ENCODE measurements around the gene CPN1. TPM values are rescaled to one million over a fixed set of nuclear protein-coding genes. Genes with fewer than 3 reads are reported as not detected.

Gene CPN1
- total and polyA plus RNA-seq, 2 of the 8 experiments (the other 6 are each of a cell fraction or from before 2014, with no cell fraction given) = 0.15 to 0.20 TPM

DNA sequence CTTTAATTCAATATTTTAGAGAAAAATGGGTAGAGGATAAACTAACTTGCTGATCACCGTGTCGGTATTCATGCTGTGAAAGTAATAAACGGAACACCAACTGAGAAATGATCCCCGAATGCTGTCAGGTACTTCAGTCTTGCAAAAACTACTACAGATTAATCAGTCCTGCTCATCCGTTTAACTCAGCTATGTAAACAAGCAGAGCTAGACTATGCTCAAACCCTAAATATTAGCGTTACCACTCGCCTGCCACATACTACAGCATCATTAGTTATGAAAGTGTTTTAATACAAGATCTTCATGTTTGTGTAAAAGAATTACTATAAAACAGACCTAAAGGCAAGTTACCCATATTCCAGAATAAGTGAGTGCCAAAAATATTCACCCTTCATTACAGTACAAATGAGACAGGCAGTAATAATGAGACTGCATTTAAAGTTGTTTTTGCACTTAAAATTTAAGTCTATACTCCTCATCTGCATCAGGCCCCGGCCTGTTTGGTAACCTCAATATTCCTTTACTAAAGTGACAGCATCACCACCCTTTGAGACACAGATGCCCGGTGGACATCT, 72.9 kb downstream of the CPN1 start (continued):
- TF ChIP-seq FOSL1 (IDR thresholded peaks at IDR 0.05; ENCODE audit: insufficient read depth, low read depth, low read length) (no peak), CBX8 (IDR thresholded peaks at IDR 0.05; ENCODE audit: borderline replicate concordance, low read depth, low read length) (no peak), KDM4A (IDR thresholded peaks at IDR 0.05; ENCODE audit: low read depth, low read length, severe bottlenecking) (no peak), JUN (IDR thresholded peaks at IDR 0.05; ENCODE audit: low read depth, low read length) (no peak), ASH2L (IDR thresholded peaks at IDR 0.05; ENCODE audit: low read length) (no peak), POLR2AphosphoS5 (IDR thresholded peaks at IDR 0.05; ENCODE audit: low read depth, low read length) (no peak), NANOG (IDR thresholded peaks at IDR 0.05; ENCODE audit: insufficient read depth, low read depth, low read length, poor library complexity, severe bottlenecking) (no peak), SUZ12 (IDR thresholded peaks at IDR 0.05; ENCODE audit: low read length) (no peak), TAF7 (optimal IDR thresholded peaks at IDR 0.05; ENCODE audit: borderline replicate concordance, low read depth, low read length) (no peak)
- TF ChIP-seq, protein P1, sequence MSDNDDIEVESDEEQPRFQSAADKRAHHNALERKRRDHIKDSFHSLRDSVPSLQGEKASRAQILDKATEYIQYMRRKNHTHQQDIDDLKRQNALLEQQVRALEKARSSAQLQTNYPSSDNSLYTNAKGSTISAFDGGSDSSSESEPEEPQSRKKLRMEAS (IDR thresholded peaks at IDR 0.05) = no peak
- TF ChIP-seq, protein P2, sequence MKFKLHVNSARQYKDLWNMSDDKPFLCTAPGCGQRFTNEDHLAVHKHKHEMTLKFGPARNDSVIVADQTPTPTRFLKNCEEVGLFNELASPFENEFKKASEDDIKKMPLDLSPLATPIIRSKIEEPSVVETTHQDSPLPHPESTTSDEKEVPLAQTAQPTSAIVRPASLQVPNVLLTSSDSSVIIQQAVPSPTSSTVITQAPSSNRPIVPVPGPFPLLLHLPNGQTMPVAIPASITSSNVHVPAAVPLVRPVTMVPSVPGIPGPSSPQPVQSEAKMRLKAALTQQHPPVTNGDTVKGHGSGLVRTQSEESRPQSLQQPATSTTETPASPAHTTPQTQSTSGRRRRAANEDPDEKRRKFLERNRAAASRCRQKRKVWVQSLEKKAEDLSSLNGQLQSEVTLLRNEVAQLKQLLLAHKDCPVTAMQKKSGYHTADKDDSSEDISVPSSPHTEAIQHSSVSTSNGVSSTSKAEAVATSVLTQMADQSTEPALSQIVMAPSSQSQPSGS (IDR thresholded peaks at IDR 0.05; ENCODE audit: low read length) = no peak
